RPMI8226 (cell line): ENCODE data around the gene KIF1A.
"Not testable (repeated sequence)": the region's sequence is repeated elsewhere in the genome, so short reads cannot be mapped to it uniquely, and the experiment has no call there.

Experiments
- DNase-seq: peaks from one replicate; pipeline ENCODE4 v3.0.0-alpha.2; 2015

The KIF1A gene

DNA sequence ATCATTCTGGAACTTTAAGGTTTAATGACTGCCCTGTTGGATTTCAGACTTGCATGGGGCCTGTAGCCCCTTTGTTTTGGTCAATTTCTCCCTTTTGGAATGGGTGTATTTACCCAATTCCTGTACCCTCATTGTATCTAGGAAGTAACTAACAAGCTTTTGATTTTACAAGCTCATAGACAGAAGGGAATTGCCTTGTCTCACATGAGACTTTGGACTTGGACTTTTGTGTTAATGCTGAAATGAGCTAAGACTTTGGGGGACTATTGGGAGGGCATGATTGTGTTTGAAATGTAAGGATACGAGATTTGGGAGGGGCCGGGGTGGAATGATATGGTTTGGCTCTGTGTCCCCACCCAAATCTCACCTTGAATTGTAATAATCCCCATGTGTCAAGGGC is 26.3 kb upstream of the KIF1A start:
- DNase-seq, result not testable (repeated sequence)

DNA sequence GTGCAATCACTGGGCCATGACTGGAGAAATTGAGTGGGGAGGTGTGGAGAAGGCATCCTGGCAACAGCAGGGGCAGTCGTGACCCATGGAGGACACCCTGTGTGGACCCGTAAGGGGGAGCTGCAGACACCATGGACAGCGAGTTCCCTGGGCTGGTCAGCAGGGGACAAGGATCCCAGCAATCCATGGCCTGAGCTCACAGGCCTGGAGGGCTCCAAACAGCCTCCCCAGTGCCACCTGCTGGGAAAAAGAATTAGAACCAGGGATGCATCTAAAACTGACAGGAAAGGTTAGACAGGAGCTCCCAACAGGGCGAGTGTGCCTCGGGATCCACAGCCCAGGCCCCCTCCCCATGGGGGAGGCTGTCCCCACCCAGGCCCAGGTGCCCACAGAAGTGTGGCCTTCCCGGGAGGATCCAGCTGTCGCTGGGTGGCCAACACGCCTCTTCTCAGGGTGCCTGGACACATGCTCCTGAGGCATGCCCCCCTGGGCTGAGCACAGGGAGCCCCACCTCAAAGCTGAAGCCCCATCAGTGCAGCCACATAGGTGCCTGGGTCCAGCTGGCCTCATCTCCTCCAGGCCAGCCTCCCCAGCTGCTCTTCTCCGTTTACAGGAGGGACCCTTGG is 20.5 kb upstream of the KIF1A start:
- peak; percentile 48 for DNase-seq

DNA sequence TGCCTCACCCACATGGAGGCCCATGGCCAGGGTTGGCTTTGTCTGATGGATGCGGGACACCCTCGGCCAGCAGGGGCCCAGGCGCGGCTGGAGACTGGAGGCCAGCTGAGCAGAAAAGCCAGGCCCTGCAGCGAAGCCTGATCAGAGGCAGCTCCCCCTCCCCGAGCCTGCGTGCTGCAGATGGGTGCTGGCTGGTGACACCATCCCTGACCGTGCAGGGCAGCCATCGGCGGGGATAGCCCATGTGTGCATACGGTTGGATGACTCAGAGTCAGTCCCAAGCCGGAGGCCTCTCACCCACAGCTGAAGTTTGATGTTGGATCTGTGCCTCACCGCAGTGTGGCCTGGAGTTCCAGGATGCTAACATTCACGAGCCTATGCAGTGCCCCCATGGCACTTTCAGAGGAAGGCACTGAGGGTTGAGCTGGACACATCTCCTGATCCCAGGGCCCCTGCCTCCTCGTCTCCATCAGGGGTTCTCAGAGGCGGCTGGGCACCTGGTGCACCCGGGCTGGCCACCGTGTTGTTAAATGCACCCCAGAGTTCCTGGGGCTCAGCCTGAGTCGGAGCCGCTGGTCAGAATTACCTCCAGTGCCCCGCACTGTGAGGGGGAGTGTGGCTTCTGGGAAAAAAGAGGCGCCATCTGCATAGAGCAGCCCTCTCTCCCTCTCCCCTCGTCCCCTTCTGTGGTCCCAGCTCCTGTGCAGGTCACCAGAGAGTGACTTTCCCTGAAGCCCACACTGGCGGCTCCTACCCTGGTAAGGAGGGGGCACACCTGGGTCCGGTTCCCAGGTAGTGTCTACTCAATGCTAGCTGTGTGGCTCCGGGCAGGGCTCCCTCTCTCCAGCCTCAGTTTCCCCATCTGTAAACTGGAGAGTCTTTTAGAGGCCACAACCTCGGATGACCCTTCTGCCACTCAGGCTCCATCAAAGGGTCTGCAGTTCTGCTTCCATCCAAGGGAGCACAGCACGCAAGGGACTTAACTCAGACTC is 19.4 kb upstream of the KIF1A start:
- no peak for DNase-seq

DNA sequence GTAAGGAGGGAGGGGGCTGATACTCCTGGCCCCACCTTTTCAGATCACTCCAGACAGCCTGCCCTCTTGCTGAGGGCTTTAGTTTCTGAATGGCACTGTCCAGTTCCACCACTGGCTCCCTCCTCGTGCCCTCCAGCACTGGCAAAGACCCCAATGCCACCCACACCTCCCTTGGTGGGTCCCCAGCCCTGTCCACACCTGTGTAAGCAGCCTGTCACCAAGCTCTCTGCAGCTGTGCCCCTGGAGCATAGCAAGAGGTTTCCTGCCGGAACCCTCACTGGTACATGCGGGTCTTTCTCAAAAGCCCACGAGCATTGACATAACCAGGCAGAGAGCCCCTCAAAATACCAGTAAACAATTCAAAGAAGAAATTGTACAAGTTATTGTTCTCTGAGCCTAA is 17.6 kb upstream of the KIF1A start:
- DNase-seq, result no peak

DNA sequence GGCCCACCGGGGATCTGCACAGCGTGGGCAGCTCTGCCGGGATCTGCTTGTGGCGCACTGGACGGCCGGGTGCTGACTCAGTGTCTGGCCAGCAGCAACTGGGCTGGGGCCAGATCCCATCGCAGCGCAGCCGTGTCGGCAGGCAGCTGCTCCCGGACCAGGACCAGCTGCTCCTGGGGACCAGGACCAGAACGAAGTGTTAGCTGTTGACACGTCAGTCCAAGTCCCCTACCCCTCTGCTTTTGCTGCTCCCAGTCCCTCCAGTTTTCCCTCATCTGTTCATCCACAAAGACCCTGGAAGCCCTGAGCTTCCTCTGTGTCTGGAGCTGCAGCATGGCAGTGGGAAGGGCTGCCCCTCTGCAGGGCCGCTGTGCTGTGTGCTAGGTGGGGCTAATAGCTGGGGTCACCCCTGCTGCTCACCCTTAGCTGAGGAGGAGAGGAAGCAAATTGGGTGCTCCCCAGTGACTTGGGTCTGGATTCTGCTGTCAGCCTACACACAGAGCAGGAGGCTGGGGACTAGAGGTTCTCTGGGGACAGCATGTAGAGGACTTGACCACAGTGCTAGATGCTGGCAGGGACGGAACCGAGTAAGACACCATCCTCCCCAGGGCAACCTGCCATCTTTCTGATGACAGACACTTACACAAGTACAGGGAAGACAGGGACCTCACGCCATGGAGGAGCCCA is 16.9 kb upstream of the KIF1A start:
- no peak for DNase-seq

DNA sequence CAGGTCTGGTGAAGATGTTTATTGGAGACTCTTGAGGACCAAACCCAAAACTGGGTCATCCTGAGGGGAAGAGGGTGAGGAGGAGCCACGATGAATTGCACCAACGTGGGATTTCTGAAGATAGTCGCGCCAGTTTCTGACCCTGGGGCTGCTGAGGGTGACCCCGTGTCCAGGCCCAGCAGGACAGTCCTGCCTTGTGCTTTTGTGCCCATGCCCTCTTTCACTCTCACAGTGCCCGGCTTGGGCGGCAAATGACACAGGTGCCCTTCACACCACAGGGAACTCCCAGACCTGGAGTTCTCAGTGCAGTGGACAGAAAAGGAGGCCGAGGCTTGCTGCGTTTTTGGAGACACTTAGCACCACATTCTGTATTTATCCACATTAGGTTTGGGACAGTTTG is 15.5 kb upstream of the KIF1A start:
- DNase-seq, result no peak

DNA sequence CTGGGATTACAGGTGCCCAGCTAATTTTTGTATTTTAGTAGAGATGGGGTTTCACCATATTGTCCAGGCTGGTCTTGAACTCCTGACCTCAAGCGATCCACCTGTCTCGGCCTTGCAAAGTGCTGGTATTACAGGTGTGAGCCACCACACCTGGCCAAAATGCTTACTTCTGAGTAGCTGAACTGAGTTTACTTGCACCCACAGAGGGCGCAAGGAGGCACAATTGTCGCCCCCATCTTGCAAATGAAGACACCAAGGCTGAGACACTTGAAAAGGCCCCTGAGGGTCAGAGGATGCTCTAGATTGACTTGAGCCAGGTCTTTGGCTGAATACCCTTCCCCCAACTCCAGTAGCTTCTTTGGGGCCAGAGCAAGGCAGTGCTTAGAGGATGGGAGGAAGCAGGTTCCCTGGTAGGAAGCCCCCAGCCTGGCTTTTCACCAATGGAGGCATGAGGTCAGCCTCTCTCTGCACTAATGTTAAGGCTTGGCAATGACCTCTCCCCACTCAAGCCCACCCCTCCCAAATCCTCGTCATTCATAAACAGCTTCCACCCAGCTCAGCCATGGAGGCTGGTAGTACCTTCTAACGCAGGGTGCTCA is 14.5 kb upstream of the KIF1A start:
- peak; percentile 9 for DNase-seq

DNA sequence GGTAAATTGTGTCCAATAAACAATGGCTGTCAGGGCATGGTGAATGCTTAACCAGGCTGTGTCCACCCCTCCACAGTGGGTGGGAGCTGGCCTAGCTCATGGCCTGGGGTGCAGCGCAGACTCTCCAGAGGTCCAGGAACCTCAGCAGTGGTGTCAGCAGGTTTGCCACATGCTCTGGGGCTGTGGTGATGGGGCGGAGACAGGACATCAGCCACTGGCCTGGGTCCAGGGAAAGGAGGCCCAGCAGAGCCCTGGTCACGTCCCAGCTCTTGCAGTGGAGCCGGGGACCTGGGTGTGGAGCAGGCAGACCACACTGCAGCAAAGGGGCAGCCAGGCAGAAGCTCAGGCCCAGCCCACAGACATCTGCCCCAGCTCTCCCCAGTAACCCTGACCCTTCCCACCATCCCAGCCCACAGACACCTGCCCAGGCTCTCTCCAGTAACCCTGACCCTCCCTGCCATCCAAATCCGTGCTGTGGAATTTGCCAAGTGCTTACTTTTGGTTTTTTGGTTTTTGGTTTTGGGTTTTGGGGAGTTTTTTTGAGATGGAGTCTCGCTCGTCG is 13.8 kb upstream of the KIF1A start:
- DNase-seq, result peak; percentile 15

DNA sequence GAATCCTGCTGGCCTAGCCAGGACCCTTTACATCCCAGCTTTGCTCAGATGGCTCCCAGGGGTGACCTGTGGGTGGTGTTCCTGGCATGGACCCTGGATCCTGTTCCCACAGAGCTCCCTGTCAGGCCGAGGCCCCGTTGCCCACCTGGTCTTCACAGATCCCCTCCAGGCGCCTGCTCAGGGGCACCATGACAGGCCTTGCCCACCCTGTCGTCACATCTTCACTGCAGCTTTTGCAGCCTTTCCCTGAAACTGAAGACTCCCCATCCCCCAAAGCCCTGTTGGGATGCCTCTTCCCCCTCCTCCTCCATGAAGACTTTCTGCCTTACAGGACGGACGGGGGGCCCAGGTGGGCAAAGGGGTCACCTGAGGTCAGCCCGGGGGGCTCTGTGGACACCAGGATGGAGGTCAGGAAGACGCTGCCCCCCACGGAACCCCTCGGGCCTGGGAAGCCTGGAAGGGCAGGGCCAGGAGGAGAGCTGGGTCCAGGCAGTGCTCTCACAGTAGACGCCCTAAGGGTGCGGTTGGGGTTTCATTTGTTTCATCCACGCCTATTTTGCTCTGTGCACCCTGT is 13.0 kb upstream of the KIF1A start:
- DNase-seq, result no peak

DNA sequence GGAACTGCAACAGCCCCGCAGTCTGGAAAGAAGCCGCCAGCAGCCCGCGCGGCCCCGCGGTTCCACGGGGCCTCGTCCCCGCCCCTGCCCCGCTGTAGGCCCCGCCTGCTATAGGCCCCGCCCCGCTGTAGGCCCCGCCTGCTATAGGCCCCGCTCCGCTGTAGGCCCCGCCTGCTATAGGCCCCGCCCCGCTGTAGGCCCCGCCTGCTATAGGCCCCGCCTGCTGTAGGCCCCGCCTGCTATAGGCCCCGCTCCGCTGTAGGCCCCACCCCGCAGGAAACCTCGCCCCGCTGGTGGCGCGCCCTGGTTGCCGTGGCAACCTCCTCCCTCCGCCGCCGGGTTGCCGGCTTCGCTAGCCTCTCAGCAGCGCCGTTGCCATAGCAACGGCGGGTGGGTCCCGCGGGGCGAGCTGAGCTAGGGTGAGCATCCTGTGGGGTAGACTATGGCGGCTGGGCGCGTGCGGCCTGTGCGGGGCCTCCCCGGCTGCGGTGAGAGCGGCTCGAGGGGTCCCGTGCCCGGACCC is 12.2 kb upstream of the KIF1A start:
- DNase-seq, result peak; percentile 92

DNA sequence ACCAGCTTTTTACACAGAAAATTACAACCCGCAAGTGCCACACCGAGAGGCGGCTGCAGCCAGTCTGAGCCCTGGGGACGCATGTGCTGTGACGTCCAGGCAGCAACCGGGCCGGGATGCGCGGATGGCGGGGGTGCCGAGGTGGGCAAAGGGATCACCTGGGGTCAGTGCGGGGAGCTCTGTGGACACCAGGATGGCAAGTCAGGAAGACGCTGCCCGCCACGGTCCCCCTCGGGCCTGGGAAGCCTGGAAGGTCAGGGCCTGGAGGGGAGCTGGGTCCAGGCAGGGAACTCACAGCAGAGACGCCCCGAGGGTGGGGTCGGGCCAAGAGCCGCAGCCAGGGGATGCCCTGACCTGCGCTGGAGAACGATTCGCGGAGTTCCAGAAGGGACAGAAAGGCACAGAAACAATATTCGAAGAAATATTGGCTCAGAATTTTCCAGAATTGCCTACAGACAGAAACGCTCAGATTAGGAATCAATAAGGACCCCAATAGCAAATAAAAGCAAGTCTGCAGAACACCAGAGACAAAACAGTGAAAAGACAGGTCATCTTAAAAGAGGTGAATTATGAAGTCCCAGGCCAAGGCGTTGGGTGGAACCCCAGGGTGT is 11.7 kb upstream of the KIF1A start:
- DNase-seq, result no peak

DNA sequence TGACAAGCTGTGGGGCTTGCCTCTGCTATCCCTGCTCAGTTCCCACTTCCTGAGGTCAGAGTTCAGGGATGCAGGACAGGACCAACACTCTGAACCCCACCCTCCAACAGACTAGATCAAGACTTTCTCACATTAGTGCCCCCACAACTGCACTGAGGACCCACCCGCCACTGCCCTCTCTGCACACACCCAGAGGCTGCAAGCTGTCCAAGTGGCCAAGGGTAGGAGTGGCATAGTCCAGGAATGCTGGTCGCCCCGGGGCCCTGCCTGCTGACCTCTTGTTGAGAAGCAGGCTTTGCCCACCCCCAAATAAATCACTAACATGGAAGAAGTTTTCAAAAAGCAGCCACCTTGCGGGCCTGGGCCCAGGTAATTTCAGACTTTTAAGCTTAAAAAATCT is 5.5 kb upstream of the KIF1A start:
- no peak for DNase-seq

DNA sequence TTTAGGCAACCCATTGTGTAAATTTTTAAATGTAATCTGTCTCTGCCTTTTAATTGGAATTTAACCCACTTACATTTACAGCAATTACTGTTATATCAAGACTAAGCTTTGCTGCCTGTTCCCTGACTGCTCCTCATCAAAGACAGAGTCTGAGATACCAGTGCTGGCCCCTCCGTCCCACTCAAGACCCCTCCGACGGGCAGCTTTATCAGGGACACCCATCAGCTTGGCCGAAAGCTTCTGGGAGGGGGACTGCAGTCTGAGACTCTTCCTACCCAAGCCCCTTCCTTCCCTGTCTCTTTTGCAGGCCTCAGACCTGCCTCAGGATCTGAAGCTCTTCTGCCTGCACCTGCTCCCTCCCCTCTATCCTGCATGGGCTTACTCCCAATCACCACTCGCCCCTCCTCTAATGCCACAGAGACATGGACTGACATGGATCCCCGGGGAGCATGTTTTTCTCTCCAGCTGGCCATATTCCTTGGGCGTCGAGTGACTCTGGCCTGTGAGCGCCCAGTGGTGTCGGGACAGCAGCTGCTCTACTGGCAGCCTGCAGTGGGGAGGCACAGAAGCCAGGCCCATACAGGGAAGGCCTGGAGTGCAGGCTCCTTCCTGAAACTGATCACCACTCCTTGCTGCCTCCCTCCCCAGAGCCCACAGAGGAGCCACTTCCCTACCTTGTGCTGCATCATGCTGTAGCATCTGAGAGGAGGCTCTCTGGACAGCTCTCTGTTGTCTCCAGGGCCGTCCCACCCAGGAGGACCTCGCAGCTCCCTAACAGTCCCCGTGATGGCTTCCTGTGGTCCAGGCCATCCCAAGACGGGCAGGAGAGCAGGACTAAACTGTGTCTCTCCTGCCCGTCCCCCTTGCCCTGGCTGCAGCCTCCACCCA is 3.7 kb upstream of the KIF1A start:
- no peak for DNase-seq

DNA sequence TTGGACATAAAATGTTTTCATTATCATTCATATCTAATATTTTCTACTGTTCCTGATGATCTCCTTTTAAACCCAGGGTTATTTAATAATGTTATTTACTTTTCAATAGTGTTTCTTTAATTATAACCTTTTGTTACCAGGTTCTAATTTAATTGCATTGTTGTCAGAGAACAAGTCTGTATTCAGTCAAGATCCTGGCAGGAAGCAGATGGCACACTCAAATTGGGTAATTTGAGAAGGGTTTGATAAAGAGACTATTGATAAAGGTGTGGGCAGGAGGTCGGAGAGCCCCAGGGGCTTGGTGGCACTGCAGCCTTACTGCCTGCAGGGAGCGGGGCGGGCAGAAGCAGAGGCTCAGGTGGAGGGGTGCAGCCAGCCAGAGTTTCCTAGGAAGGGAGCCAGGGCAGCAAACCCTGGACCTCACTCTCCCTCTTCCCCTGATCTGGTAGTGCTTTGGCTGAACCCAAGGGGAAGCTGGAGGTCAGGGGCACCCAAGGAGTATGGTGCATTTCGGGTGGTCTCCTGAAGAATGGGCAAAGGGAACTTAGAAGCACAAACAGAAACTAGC is 2.3 kb upstream of the KIF1A start:
- no peak for DNase-seq

DNA sequence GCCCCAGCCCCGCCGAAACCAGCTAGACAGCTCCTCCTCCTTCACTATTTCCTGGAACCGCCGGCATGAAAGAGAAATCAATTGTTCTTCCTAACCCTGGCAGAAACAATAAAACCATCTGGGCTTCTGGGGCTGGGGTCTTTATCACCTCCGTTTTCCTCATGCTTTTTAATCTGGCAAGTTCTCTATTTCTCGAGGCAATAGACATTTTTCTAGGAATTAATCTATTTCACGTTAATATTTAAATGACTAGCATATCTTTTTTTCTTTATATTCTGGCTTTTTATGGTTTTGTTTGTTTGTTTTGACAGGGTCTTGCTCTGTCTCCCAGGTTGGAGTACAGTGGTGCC is 1.4 kb upstream of the KIF1A start:
- no peak for DNase-seq

DNA sequence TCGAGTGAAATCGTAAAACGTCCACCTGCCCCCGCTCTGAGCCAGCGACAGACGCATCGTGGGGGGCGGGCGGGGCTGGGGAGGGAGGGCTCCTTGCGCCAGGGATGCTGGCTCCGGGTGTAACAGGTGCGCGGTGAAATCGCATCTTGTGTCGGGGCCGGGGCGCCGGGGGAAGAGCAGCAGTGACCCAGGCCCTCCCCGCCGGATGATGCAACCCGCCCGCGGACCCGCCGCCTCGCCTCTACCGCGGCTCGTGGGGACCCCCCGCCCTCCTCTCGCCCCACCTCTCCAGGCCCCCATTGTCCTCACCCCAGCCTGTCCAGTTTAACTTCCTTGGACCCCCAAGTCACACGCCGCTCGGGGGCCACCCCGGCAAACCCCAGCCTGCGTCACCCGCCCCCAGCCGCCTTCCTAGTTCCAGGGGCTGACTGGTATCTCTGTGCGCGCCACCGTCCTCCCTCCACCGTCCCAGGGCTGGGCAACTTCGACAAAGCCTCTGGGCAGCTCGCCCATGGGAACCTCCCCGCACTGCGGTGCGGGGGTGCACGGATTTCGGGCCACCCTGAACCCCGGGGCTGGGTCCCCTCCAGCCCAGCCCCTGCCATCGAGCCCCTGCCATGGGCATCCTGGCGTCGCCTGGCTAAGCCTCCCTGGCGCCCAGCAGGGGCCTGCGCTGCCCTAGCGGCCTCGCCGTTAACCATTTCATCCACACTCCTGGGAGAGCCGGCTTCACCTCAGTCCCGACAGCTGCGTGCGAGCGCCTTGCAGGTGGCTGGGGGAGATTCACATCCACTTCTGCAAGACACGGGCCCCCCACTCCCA is 799 bp upstream of the KIF1A start:
- no peak for DNase-seq

DNA sequence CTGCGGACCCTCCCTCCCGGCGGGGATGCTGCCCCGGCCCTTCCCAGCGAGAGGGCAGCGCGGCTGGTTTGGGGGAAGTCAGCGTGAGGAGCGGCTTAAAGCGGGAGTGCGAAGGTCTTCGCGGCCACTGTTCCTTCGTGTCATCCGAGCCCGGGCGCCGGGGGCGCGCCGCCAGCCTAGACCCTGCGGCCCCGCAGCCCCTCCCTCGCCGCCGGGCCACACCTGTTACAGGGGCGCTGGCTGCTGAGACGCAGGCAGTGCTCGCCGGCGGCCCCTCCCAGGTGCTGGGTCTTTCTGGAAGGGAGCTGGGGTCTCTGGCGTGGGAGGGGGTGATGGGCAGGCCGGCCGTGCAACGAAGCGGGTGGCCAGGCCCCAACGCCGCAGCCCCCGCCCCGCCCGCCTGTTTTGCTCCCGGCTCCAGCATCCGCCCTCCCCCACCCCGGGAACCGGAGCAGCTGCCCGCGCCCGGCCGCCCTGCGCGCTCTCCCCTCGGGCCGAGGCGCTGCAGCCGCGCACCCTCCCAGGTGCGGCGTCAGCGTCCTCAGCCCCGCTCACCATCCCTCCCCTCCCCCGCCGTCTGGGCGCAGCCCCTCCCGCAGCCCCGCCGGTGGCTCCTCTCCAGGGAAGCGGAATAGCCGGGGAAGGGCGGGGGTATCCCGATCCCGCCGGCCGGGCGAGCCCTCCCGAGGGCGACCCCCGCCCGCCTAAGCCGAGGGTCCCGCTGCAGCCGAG is 727 bp downstream of the KIF1A start:
- DNase-seq, result no peak

DNA sequence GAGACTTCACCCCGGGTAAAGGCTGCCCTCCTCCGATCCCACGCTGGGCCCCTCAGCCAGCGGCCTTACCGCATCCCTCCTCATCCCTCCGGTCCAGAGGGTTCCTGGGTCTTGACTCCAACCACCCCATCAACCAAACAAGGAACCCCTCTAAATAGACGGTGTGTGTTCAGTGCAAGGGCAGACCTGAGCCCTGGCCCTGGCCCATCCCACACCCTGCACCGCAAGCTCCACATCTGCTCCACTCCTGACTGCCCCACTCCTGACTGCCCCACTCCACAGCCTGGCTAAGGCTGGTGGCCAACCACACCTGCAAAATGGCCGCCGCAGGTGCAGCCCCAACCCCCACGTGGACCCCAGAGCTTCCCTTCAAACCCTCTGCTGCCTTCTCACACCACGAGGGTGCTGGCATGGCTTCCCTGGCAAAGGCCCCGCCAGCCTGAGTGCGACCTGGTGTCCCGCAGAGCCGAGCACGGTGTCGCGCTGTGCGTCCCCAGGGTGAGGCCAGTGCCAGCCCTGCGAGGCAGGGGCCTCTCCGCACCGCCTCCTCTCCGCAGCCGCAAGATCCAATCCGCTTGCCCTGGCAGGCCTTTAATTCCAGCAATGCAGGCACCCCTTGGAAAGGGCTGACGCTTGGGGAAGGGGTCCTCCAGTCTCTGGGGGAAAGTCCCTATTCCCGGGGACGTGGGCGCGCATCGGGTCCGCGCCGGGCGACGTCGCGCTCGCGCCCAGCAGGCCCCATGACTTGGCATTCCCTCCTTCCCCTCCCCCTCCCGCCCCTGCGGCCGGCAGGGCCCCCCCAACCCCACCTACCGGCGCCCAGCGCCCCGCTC is 1.5 kb downstream of the KIF1A start:
- no peak for DNase-seq
